ENCODE data around the gene NUDCD3. TPM values are rescaled to one million over a fixed set of nuclear protein-coding genes. Genes with fewer than 3 reads are reported as not detected.

NUDCD3 gene
- total RNA-seq, 1 donor from 2014 or later: 86.8 TPM

DNA sequence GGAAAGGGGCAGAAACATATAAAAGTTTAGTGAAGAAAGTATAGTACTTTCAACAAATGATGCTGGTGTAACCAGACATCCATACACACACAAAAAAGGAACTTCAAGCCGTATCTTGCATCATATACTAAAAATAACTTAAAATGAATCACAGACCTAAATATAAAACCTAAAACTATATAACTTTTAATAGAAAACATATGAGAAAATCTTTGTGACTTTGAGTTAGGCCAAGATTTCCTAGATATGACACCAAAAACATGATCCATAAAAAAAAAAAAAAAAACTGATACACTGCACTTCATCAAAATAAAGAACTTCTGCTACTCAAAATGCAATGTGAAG, 40.9 kb downstream of the NUDCD3 start:
- no peaks in the 10 kb centered on the region for H3K27me3 ChIP-seq (ENCODE audit: insufficient read depth, low read length)
- H4K20me1 ChIP-seq (ENCODE audit: insufficient read depth, low read length): peaks cover 78% of the 10 kb centered on the region
- peaks cover 3% of the 10 kb centered on the region for H3K4me1 ChIP-seq (ENCODE audit: insufficient read depth, low read length)
- H3K9me3 ChIP-seq (ENCODE audit: insufficient read depth, low read depth, low read length): no peaks in the 10 kb centered on the region
- H3K79me2 ChIP-seq (ENCODE audit: insufficient read depth, low read length): peaks cover 90% of the 10 kb centered on the region
- no peak for TF ChIP-seq CTCF (IDR thresholded peaks at IDR 0.05; ENCODE audit: insufficient read depth, low read depth, low read length)
- no peak for TF ChIP-seq EZH2 (IDR thresholded peaks at IDR 0.05; ENCODE audit: insufficient read depth, low read length)
- no peaks in the 10 kb centered on the region for H3K27me3 Mint-ChIP-seq (ENCODE audit: low read depth, unreplicated experiment)
- H3K36me3 ChIP-seq (ENCODE audit: insufficient read depth, low read length): peaks cover 5% of the 10 kb centered on the region
- H3K4me1 Mint-ChIP-seq (ENCODE audit: low read depth, unreplicated experiment): peaks cover 12% of the 10 kb centered on the region
- H3K4me3 ChIP-seq (ENCODE audit: insufficient read depth, low read depth, low read length): no peak overlapping the region
- H3K9me3 Mint-ChIP-seq (ENCODE audit: unreplicated experiment): no peaks in the 10 kb centered on the region
- DNase-seq (ENCODE audit: low read depth) (no peak), FAIRE-seq (no peak)
- H3K27ac Mint-ChIP-seq (ENCODE audit: unreplicated experiment): no peak overlapping the region
- H3K4me2 ChIP-seq (ENCODE audit: low read length): peak overlapping the region; percentile 65
- no peak overlapping the region for H2AFZ ChIP-seq (ENCODE audit: low read depth, low read length)
- H3K36me3 Mint-ChIP-seq (ENCODE audit: low read depth, unreplicated experiment): peaks cover 20% of the 10 kb centered on the region
- H3K27ac ChIP-seq (ENCODE audit: low read depth, low read length): peak overlapping the region; percentile 45
- H3K4me3 Mint-ChIP-seq (ENCODE audit: unreplicated experiment): no peak overlapping the region
- peak overlapping the region; percentile 14 for H3K9ac ChIP-seq (ENCODE audit: low read length)

GRCh38 chr7:44448922-44449583, 41.4 kb downstream of the NUDCD3 start:
- peaks cover 80% of the 10 kb centered on the region for H4K20me1 ChIP-seq (ENCODE audit: insufficient read depth, low read length)
- peak overlapping the region; percentile 14 for H3K9ac ChIP-seq (ENCODE audit: low read length)
- H3K27ac Mint-ChIP-seq (ENCODE audit: unreplicated experiment): peak overlapping the region; percentile 3

More at GRCh38 chr7:44448922-44449583, 41.4 kb downstream of the NUDCD3 start:
- H3K36me3 Mint-ChIP-seq (ENCODE audit: low read depth, unreplicated experiment): peaks cover 22% of the 10 kb centered on the region
- no peak overlapping the region for H3K4me3 Mint-ChIP-seq (ENCODE audit: unreplicated experiment)
- no peaks in the 10 kb centered on the region for H3K9me3 Mint-ChIP-seq (ENCODE audit: unreplicated experiment)
- no peak for FAIRE-seq
- H3K9me3 ChIP-seq (ENCODE audit: insufficient read depth, low read depth, low read length): no peaks in the 10 kb centered on the region
- peaks cover 3% of the 10 kb centered on the region for H3K4me1 ChIP-seq (ENCODE audit: insufficient read depth, low read length)
- TF ChIP-seq CTCF (IDR thresholded peaks at IDR 0.05; ENCODE audit: insufficient read depth, low read depth, low read length) (no peak), EZH2 (IDR thresholded peaks at IDR 0.05; ENCODE audit: insufficient read depth, low read length) (no peak)
- peaks cover 12% of the 10 kb centered on the region for H3K4me1 Mint-ChIP-seq (ENCODE audit: low read depth, unreplicated experiment)
- H3K4me3 ChIP-seq (ENCODE audit: insufficient read depth, low read depth, low read length): no peak overlapping the region
- H3K36me3 ChIP-seq (ENCODE audit: insufficient read depth, low read length): peaks cover 5% of the 10 kb centered on the region
- DNase-seq (ENCODE audit: low read depth): no peak
- no peaks in the 10 kb centered on the region for H3K27me3 ChIP-seq (ENCODE audit: insufficient read depth, low read length)
- peak overlapping the region; percentile 45 for H3K27ac ChIP-seq (ENCODE audit: low read depth, low read length)
- no peaks in the 10 kb centered on the region for H3K27me3 Mint-ChIP-seq (ENCODE audit: low read depth, unreplicated experiment)
- peak overlapping the region; percentile 65 for H3K4me2 ChIP-seq (ENCODE audit: low read length)
- no peak overlapping the region for H2AFZ ChIP-seq (ENCODE audit: low read depth, low read length)
- H3K79me2 ChIP-seq (ENCODE audit: insufficient read depth, low read length): peaks cover 91% of the 10 kb centered on the region
